HepG2 (cell line): ENCODE results near the gene MED12L. TPM values are rescaled to one million over a fixed set of nuclear protein-coding genes. Genes with fewer than 3 reads are reported as not detected.

Source experiments
- GABPB1 ChIP-seq: IDR thresholded peaks from 2 replicates; pipeline ENCODE4 v1.6.1; 2016; ENCODE audit warnings: mild to moderate bottlenecking, missing genetic modification reagents, moderate library complexity, missing compliant biosample characterization
- HNF4G ChIP-seq, 2 experiments: sonication (generic) in 1 of 2; formaldehyde crosslinking in 1 of 2; IDR thresholded peaks; 2 replicates each; pipeline versions ENCODE4 v1.4.0 to v1.6.1; 2011 to 2020; ENCODE audit warnings: borderline replicate concordance in 2 of 2, low read depth in 2 of 2, mild to moderate bottlenecking in 2 of 2, low read length in 1 of 2, missing genetic modification reagents in 1 of 2, moderate library complexity in 1 of 2
- KLF15 ChIP-seq: sonication (generic); formaldehyde crosslinking; IDR thresholded peaks from 2 replicates; pipeline ENCODE4 v1.8.1; 2023; ENCODE audit warnings: borderline replicate concordance, mild to moderate bottlenecking, inconsistent platforms, missing genetic modification reagents, mixed read lengths
- KMT2B ChIP-seq: IDR thresholded peaks from 2 replicates; pipeline ENCODE4 v1.6.1; 2016; ENCODE audit warnings: missing genetic modification reagents, missing compliant biosample characterization
- MYC ChIP-seq: sonication (generic); formaldehyde crosslinking; IDR thresholded peaks from 2 replicates; pipeline ENCODE4 v1.9.0; 2021; ENCODE audit warnings: missing genetic modification reagents, borderline replicate concordance
- PAX8 ChIP-seq: sonication (generic); formaldehyde crosslinking; IDR thresholded peaks from 2 replicates; pipeline ENCODE4 v1.8.0; 2022; ENCODE audit warnings: mild to moderate bottlenecking, missing genetic modification reagents, borderline replicate concordance
- PRMT3 ChIP-seq: sonication (generic); formaldehyde crosslinking; IDR thresholded peaks from 2 replicates; pipeline ENCODE4 v1.8.1; 2022; ENCODE audit warnings: low read depth, mild to moderate bottlenecking, moderate library complexity, missing genetic modification reagents, borderline replicate concordance
- RARG ChIP-seq: sonication (generic); formaldehyde crosslinking; IDR thresholded peaks from 2 replicates; pipeline ENCODE4 v1.4.0; 2020; ENCODE audit warnings: low read depth, mild to moderate bottlenecking, missing genetic modification reagents
- SAP130 ChIP-seq: IDR thresholded peaks from 2 replicates; pipeline ENCODE4 v1.6.1; 2016; ENCODE audit warnings: low read depth
- TMF1 ChIP-seq: sonication (generic); formaldehyde crosslinking; IDR thresholded peaks from 2 replicates; pipeline ENCODE4 v1.8.1; 2022; ENCODE audit warnings: low read depth, missing genetic modification reagents
- TOPORS ChIP-seq: sonication (generic); formaldehyde crosslinking; IDR thresholded peaks from 2 replicates; pipeline ENCODE4 v1.8.0; 2023; ENCODE audit warnings: mild to moderate bottlenecking, missing genetic modification reagents
- ZNF12 ChIP-seq: sonication (generic); formaldehyde crosslinking; IDR thresholded peaks from 2 replicates; pipeline ENCODE4 v1.5.0; 2020; ENCODE audit warnings: missing genetic modification reagents
- ZNF207 ChIP-seq: fragments of 450-650 bp; IDR thresholded peaks from 2 replicates; pipeline ENCODE4 v1.6.1; 2016; ENCODE audit warnings: antibody characterized with exemption, borderline replicate concordance
- ZNF263 ChIP-seq: sonication (generic); formaldehyde crosslinking; IDR thresholded peaks from 2 replicates; pipeline ENCODE4 v1.4.0; 2020; ENCODE audit warnings: missing genetic modification reagents
- ZNF296 ChIP-seq: sonication (generic); formaldehyde crosslinking; conservative IDR thresholded peaks from 2 replicates; pipeline ENCODE4 v1.5.0; 2020; ENCODE audit warnings: mild to moderate bottlenecking, missing genetic modification reagents
- ZNF598 ChIP-seq: sonication (generic); formaldehyde crosslinking; IDR thresholded peaks from 2 replicates; pipeline ENCODE4 v1.5.1; 2020; ENCODE audit warnings: mild to moderate bottlenecking, missing genetic modification reagents, borderline replicate concordance
- polyA plus RNA-seq, 8 experiments: library from polyadenylated mRNA; depleted of rRNA in 3 of 8; stranded (reverse) in 7 of 8; unstranded in 1 of 8; fragments of >200 nt; fragmentation: Illumina TruSeq in 4 of 8; extraction: Trizol in 4 of 8; gene quantifications; 2 replicates each; pipeline versions ENCODE4 v1.2.1 to v1.2.3, GENCODE V29; 2011 to 2016; ENCODE audit warnings: low read depth in 4 of 8, missing spikeins in 1 of 8, mixed read lengths in 1 of 8; ENCODE audit not compliant: insufficient read depth in 1 of 8
- total RNA-seq, 5 experiments: library from RNA; depleted of rRNA; stranded (reverse); fragments of >200 nt; fragmentation: Illumina TruSeq; extraction: Trizol; gene quantifications; 2 replicates each; pipeline ENCODE4 v1.2.3, GENCODE V29; 2016; ENCODE audit warnings: low read depth in 1 of 5
- TF ChIP-seq, protein P1 (sequence below): sonication (generic); formaldehyde crosslinking; IDR thresholded peaks from 2 replicates; pipeline ENCODE4 v1.4.0; 2020; ENCODE audit warnings: missing genetic modification reagents, borderline replicate concordance
- TF ChIP-seq, protein P2 (sequence below): sonication (generic); formaldehyde crosslinking; IDR thresholded peaks from 2 replicates; pipeline ENCODE4 v1.4.0; 2020; ENCODE audit warnings: missing genetic modification reagents
- TF ChIP-seq, protein P3 (sequence below): sonication (generic); formaldehyde crosslinking; IDR thresholded peaks from 2 replicates; pipeline ENCODE4 v1.5.0; 2020; ENCODE audit warnings: mild to moderate bottlenecking, missing genetic modification reagents, moderate library complexity
- TF ChIP-seq, protein P4 (sequence below): sonication (generic); formaldehyde crosslinking; IDR thresholded peaks from 2 replicates; pipeline ENCODE4 v1.4.0; 2020; ENCODE audit warnings: mild to moderate bottlenecking, missing genetic modification reagents

The MED12L gene
- total and polyA plus RNA-seq, 2 of the 13 experiments (the other 11 are each of a cell fraction or from before 2014, with no cell fraction given) = 0.07 to 0.64 TPM

DNA sequence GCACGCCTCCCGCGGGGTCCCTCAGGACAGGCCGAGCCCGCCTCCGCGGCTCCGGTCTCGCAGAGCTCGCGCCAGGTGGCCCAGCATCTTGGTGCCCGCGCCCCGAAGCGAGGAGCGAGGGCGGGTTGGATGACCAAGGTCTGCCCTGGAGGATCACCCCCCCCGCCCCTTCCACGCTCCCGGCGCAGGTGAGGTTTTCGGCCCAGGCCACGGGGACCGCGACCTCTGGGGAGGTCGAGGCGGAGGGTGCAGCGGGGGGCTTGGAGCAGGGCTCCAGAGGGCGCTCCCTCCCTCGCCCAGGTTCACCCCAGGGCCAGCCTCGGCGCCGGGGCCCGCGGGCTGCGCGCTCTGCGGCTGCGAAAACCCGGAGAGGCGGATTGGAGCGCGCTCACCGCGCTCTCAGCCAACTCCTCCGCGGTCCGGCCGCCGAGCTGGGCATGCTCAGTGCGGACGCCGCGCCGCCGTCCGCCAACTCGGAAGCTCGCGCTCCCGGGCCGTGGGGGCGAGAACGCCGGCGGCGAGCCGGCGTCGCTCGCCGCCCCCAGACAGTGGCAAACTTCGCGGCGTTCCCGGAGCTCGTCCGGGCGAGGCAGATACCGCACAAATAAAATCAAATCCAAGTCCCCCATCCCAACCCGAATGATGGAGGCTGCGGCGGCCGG is at the start of gene MED12L (continued):
- TF ChIP-seq, protein P1, sequence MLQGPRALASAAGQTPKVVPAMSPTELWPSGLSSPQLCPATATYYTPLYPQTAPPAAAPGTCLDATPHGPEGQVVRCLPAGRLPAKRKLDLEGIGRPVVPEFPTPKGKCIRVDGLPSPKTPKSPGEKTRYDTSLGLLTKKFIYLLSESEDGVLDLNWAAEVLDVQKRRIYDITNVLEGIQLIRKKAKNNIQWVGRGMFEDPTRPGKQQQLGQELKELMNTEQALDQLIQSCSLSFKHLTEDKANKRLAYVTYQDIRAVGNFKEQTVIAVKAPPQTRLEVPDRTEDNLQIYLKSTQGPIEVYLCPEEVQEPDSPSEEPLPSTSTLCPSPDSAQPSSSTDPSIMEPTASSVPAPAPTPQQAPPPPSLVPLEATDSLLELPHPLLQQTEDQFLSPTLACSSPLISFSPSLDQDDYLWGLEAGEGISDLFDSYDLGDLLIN (CRISPR knock-in tag) = no peak
- TF ChIP-seq RARG (0 out of 2 replicates have a peak, but pooled peaks have one; percentile 25), ZNF12 (0 out of 2 replicates have a peak, but pooled peaks have one; percentile 27), MYC (CRISPR knock-in tag) (peak; percentile 38; the same call in 1 of the 2 replicates), ZNF207 (no peak), PAX8 (CRISPR knock-in tag) (no peak), GABPB1 (CRISPR knock-in tag) (peak; percentile 72; the same call in 1 of the 2 replicates), KLF15 (CRISPR knock-in tag) (no peak), TOPORS (CRISPR knock-in tag) (no peak), ZNF598 (no peak), ZNF263 (CRISPR knock-in tag) (no peak), TMF1 (no peak), HNF4G (IDR thresholded peaks at IDR 0.05; ENCODE audit: borderline replicate concordance, low read depth, low read length) (no peak), HNF4G (CRISPR knock-in tag; IDR thresholded peaks at IDR 0.05; ENCODE audit: borderline replicate concordance, low read depth) (no peak), KMT2B (CRISPR knock-in tag) (peak; percentile 25; the same call in 1 of the 2 replicates), SAP130 (peak; percentile 47; the same call in 1 of the 2 replicates), ZNF296 (CRISPR knock-in tag) (no peak), PRMT3 (no peak)
- TF ChIP-seq, protein P2, sequence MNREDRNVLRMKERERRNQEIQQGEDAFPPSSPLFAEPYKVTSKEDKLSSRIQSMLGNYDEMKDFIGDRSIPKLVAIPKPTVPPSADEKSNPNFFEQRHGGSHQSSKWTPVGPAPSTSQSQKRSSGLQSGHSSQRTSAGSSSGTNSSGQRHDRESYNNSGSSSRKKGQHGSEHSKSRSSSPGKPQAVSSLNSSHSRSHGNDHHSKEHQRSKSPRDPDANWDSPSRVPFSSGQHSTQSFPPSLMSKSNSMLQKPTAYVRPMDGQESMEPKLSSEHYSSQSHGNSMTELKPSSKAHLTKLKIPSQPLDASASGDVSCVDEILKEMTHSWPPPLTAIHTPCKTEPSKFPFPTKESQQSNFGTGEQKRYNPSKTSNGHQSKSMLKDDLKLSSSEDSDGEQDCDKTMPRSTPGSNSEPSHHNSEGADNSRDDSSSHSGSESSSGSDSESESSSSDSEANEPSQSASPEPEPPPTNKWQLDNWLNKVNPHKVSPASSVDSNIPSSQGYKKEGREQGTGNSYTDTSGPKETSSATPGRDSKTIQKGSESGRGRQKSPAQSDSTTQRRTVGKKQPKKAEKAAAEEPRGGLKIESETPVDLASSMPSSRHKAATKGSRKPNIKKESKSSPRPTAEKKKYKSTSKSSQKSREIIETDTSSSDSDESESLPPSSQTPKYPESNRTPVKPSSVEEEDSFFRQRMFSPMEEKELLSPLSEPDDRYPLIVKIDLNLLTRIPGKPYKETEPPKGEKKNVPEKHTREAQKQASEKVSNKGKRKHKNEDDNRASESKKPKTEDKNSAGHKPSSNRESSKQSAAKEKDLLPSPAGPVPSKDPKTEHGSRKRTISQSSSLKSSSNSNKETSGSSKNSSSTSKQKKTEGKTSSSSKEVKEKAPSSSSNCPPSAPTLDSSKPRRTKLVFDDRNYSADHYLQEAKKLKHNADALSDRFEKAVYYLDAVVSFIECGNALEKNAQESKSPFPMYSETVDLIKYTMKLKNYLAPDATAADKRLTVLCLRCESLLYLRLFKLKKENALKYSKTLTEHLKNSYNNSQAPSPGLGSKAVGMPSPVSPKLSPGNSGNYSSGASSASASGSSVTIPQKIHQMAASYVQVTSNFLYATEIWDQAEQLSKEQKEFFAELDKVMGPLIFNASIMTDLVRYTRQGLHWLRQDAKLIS (CRISPR knock-in tag) = no peak
- TF ChIP-seq, protein P3, sequence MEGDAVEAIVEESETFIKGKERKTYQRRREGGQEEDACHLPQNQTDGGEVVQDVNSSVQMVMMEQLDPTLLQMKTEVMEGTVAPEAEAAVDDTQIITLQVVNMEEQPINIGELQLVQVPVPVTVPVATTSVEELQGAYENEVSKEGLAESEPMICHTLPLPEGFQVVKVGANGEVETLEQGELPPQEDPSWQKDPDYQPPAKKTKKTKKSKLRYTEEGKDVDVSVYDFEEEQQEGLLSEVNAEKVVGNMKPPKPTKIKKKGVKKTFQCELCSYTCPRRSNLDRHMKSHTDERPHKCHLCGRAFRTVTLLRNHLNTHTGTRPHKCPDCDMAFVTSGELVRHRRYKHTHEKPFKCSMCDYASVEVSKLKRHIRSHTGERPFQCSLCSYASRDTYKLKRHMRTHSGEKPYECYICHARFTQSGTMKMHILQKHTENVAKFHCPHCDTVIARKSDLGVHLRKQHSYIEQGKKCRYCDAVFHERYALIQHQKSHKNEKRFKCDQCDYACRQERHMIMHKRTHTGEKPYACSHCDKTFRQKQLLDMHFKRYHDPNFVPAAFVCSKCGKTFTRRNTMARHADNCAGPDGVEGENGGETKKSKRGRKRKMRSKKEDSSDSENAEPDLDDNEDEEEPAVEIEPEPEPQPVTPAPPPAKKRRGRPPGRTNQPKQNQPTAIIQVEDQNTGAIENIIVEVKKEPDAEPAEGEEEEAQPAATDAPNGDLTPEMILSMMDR (CRISPR knock-in tag) = peak; percentile 64
- TF ChIP-seq, protein P4, sequence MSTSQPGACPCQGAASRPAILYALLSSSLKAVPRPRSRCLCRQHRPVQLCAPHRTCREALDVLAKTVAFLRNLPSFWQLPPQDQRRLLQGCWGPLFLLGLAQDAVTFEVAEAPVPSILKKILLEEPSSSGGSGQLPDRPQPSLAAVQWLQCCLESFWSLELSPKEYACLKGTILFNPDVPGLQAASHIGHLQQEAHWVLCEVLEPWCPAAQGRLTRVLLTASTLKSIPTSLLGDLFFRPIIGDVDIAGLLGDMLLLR (CRISPR knock-in tag) = no peak; the same call in 1 of the 2 replicates
